ENCODE results near the gene APOL1.
"Not testable (repeated sequence)": the region's sequence is repeated elsewhere in the genome, so short reads cannot be mapped to it uniquely, and the experiment has no call there.

APOL1 gene

GRCh38 chr22:36263886-36264664 lies 11.1 kb downstream of the APOL1 start:
- H3K27ac ChIP-seq = not testable (repeated sequence)

DNA sequence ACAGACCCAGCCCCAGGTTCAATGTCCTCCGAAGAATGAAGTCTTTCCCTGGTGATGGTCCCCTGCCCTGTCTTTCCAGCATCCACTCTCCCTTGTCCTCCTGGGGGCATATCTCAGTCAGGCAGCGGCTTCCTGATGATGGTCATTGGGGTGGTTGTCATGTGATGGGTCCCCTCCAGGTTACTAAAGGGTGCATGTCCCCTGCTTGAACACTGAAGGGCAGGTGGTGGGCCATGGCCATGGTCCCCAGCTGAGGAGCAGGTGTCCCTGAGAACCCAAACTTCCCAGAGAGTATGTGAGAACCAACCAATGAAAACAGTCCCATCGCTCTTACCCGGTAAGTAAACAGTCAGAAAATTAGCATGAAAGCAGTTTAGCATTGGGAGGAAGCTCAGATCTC lies 14.1 kb downstream of the APOL1 start:
- no peak overlapping the region for H3K27ac ChIP-seq
- TF ChIP-seq ZFX (IDR thresholded peaks at IDR 0.05) = no peak
- TF ChIP-seq, protein P1, sequence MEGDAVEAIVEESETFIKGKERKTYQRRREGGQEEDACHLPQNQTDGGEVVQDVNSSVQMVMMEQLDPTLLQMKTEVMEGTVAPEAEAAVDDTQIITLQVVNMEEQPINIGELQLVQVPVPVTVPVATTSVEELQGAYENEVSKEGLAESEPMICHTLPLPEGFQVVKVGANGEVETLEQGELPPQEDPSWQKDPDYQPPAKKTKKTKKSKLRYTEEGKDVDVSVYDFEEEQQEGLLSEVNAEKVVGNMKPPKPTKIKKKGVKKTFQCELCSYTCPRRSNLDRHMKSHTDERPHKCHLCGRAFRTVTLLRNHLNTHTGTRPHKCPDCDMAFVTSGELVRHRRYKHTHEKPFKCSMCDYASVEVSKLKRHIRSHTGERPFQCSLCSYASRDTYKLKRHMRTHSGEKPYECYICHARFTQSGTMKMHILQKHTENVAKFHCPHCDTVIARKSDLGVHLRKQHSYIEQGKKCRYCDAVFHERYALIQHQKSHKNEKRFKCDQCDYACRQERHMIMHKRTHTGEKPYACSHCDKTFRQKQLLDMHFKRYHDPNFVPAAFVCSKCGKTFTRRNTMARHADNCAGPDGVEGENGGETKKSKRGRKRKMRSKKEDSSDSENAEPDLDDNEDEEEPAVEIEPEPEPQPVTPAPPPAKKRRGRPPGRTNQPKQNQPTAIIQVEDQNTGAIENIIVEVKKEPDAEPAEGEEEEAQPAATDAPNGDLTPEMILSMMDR (conservative IDR thresholded peaks at IDR 0.05) = no peak

GRCh38 chr22:36267896-36268485 lies 15.1 kb downstream of the APOL1 start:
- TF ChIP-seq ZFX (IDR thresholded peaks at IDR 0.05) = no peak
- TF ChIP-seq, protein P1 (conservative IDR thresholded peaks at IDR 0.05) = no peak
- no peak overlapping the region for H3K27ac ChIP-seq

- not testable (repeated sequence) for H3K27ac ChIP-seq
Measured at GRCh38 chr22:36271231-36271630, 18.3 kb downstream of the APOL1 start.

- not testable (repeated sequence) for H3K27ac ChIP-seq
Measured at GRCh38 chr22:36271951-36272350, 19.0 kb downstream of the APOL1 start.

GRCh38 chr22:36274531-36274930 lies 21.6 kb downstream of the APOL1 start:
- no peak overlapping the region for H3K27ac ChIP-seq
- TF ChIP-seq ZFX (IDR thresholded peaks at IDR 0.05) = no peak
- TF ChIP-seq, protein P1 (conservative IDR thresholded peaks at IDR 0.05) = no peak

DNA sequence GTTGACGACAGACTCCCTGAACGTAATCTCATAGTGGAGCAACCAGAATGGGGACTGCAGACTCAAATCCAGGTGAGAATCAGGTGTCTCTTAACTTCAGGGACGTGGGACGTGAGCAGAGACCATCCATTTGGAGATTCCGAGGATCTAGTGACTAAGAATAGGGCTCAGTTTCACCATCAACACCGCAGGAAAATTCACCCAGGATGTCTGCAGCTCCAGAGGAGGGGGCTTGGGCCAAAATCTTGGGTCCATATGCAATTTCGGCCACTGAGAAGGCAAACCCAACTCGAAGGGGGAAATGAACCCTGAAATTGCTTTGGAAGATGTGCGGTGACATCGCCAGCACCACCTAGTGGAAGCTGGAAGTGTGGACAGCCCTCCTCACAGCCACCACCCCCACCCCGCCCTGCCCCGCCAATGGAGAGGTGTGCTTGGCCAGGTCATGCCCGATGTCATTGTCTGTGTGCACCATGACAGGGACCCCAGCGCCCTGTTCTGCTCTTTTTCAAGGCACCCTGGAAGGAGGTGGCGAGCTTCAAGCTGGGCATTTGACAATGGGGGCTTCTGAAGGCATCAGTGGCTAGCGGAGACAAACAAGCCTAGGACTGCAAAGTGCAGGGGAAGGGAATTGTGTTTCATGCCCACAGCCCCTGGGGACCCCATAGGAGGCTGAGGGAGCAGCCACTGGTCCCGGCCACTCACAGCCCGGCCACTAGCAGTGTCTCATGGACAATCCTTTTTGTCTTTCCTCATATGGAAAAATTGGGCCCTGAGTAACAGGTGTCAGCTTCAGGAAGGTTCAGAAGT lies 24.8 kb downstream of the APOL1 start:
- H3K27ac ChIP-seq = no peak overlapping the region
- TF ChIP-seq ZFX (IDR thresholded peaks at IDR 0.05) = no peak
- TF ChIP-seq, protein P1 (conservative IDR thresholded peaks at IDR 0.05) = peak; percentile 90

DNA sequence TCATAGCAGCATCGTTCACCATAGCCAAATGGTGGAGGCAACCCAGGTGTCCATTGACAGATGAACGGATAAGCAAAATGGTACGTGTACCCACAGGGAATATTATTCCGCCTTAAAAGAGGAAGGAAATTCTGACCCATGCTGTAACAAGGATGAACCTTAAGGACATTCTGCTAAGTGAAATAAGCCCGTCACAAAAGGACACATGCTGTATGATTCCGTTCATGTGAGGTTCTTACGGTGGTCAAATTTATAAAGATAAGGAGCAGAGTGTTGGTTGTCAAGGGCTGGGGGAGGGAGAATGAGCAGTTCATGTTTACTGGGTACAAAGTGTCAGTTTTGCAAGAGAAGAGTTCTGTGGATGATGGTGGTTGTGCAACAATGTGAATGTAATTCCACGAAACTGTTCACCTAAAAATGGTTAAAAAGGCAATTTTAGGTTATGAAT lies 26.3 kb downstream of the APOL1 start:
- TF ChIP-seq, protein P1 (conservative IDR thresholded peaks at IDR 0.05) = no peak
- TF ChIP-seq ZFX (IDR thresholded peaks at IDR 0.05) = no peak
- H3K27ac ChIP-seq = no peak overlapping the region
